T-helper 17 cell (primary cell): ENCODE results near the gene FAM193B. TPM values are rescaled to one million over a fixed set of nuclear protein-coding genes. Genes with fewer than 3 reads are reported as not detected.

Experiments used
- ATAC-seq: fragments of 150-1000 bp; cut with Tn5 transposase; 2 replicates; pipeline ENCODE4 v1.10.0; 2021; ENCODE audit warnings: mild to moderate bottlenecking, moderate library complexity
- DNase-seq, 3 donors: peaks; one replicate each; pipeline versions ENCODE4 v3.0.0 to v3.0.0-alpha.2; 2020 to 2021
- H3K9me3 ChIP-seq: one replicate; pipeline ENCODE4 v1.7.0; 2013; ENCODE audit warnings: low read length, mild to moderate bottlenecking; ENCODE audit not compliant: control insufficient read depth, poor library complexity, severe bottlenecking
- H3K27ac Mint-ChIP-seq: one replicate; pipeline ENCODE4 v1.8.0; 2022; ENCODE audit warnings: mild to moderate bottlenecking, moderate library complexity, mixed read lengths
- H3K27me3 Mint-ChIP-seq: one replicate; pipeline ENCODE4 v1.8.0; 2022; ENCODE audit warnings: mixed read lengths
- H3K36me3 Mint-ChIP-seq: one replicate; pipeline ENCODE4 v1.8.0; 2022; ENCODE audit warnings: low read depth, mixed read lengths
- H3K4me1 Mint-ChIP-seq: one replicate; pipeline ENCODE4 v1.8.0; 2022; ENCODE audit warnings: mild to moderate bottlenecking, mixed read lengths
- H3K4me3 Mint-ChIP-seq: one replicate; pipeline ENCODE4 v1.8.0; 2022; ENCODE audit warnings: mild to moderate bottlenecking, moderate library complexity, mixed read lengths
- total RNA-seq, 4 donors: library from RNA in 2 of 4; stranded (reverse) in 2 of 4; gene quantifications; one replicate each; pipeline ENCODE4 v1.2.3 and lab custom pipeline; 2022 to 2026

FAM193B gene
- total RNA-seq, 2 donors from 2014 or later: 143 to 167 TPM

DNA sequence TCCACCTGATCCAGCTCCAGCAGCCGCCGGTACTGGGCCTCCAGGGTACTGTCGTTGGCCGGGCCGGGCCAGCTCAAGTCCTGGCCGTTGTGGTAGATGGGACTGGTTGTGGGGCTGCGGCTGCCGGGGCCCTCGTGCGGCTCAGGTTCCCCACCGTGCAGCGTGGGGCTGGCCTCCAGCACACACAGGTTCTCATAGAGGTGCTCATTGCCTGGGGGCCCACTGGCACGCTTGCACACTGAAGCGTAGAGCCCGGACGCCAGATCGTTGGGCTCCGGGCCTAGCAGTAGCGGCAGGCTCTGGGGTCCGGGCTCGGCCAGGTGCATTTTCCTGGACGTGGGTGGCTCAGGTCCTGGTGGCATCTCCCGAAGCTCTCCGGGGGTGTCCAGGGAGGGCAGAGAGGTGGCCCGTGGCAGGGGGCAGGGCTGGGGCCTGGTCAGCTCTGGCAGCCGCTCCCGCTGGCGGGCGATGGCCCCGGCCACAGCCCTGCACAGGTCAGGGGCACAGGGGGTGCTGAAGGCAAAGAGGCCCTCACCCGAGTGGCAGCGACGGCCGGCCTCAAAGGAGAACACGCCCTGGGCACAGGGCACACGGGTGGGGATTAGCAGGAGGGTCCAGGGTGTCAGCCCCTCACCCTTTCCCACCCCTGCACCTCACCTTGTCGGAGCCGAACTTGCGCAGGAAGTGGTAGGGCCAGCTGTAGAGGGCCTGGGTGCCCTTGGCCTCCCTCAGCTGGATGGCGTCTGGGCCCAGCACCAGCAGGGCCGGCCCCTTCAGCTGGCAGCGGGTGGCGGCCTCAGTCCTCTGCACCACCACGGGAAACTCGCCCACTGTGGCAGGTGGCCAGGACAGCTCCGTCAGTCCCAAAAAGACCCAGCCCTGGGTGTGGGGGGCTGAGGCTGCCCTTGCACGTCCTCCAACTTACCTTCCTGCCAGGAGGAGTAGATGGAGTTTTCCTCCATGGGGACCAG lies 50.0 kb downstream of the FAM193B start:
- no peak for ATAC-seq
- no peak for DNase-seq
- H3K27ac Mint-ChIP-seq: no peak overlapping the region
- no peaks in the 10 kb centered on the region for H3K36me3 Mint-ChIP-seq
- no peaks in the 10 kb centered on the region for H3K9me3 ChIP-seq
- H3K4me3 Mint-ChIP-seq: no peak overlapping the region
- H3K27me3 Mint-ChIP-seq: no peaks in the 10 kb centered on the region
- H3K4me1 Mint-ChIP-seq: peaks cover 18% of the 10 kb centered on the region

DNA sequence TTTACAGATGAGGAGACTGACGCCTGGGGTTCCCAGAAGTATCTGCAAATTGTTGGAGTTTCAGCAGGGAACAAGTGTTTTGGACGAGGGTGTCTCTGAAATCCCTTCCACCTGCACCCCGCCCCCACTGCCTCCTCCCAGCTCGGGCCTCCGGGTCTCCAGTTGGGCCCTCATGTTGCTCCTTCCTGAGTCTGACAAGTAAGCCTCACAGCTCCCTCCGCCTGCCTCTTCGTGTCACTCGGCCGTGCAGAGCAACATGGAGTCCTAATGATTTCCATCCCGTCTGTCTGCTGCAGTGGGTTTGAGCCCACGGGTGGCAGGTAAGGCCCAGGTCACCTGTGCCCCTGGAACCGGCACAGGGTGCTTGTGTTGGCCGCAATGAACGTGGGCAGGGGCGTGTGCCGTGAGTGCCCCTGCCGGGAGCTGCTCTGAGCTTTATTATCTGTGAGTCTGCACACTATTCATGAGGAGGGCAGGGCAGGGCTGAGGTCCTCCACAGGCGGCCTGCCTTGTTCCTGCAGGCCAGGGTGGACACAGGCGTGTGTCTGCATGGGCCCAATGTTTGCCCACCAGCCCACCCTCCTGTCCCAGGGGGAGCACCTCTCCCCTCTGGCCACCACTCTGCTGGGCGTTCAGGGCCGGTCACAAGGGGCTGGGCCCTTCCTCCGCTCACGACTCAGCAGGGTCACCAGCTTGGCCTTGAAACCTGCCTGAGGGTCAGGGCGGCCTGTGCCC lies 50.8 kb downstream of the FAM193B start:
- no peak overlapping the region for H3K27ac Mint-ChIP-seq
- H3K4me3 Mint-ChIP-seq: no peak overlapping the region
- no peak for ATAC-seq
- peaks cover 21% of the 10 kb centered on the region for H3K4me1 Mint-ChIP-seq
- DNase-seq: no peak
- peaks cover under 1% of the 10 kb centered on the region for H3K36me3 Mint-ChIP-seq
- no peaks in the 10 kb centered on the region for H3K27me3 Mint-ChIP-seq
- H3K9me3 ChIP-seq: no peaks in the 10 kb centered on the region

DNA sequence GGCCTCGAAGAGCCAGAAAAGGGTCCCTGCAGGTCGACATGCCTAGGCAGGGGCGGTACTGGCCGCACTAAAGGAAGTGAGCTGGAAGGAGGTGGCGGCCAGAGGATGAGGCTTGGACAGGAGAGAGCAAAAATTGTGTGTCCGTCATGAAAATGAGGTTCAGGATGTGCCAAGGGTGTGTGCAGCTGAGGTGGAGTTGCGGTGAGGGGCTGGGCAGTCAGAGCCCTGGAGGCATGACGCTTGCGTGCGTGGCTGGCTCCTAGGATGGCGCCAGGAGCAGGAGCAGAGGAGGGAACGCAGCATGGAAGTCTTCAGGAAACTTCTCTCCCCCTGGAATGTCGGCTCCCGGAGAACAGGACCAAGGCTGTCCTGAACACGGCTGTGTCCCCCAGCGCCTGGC lies 51.5 kb downstream of the FAM193B start:
- H3K9me3 ChIP-seq: no peaks in the 10 kb centered on the region
- H3K4me3 Mint-ChIP-seq: no peak overlapping the region
- no peak overlapping the region for H3K27ac Mint-ChIP-seq
- H3K27me3 Mint-ChIP-seq: no peaks in the 10 kb centered on the region
- DNase-seq: no peak
- ATAC-seq: no peak
- peaks cover 23% of the 10 kb centered on the region for H3K4me1 Mint-ChIP-seq
- peaks cover 2% of the 10 kb centered on the region for H3K36me3 Mint-ChIP-seq

DNA sequence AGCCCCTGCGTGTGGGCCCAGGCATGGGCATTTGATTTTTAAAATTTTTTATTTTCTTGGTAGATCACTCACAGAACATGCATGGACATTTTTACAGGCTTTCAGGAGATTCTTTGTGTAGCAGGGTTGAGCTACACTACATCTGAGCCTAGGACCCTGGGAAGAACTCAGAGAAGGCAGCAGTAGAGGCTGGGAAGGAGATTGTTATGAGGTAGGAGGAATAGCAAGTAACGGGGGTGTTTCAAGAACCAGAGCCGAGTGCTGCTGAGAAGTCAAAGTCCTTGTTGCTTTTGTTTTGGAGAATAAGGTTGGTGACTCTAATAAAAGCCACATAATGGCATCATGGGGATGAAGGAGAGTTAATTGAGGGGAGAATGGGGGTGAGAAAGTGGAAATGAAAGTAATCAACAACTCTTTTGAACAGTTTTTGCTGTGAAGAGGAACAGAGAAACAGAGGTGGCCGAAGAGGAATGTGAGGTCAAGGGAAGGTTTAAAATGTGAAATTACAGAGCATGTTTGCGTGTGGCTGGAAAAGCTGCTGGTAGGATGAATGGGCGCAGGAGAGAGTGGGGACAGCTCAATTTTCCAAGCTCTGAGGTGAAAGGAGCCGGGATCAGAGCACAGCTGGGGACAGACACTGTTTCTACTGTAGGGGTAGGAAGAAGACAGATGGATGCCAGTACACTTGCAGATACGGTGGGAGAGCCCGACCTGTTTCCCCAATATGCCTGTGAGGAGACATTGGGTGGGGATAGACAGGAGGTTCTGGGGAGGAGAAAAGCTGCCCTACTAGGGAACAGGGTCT lies 52.3 kb downstream of the FAM193B start:
- peaks cover 24% of the 10 kb centered on the region for H3K4me1 Mint-ChIP-seq
- DNase-seq (no peak), ATAC-seq (no peak)
- H3K9me3 ChIP-seq: no peaks in the 10 kb centered on the region
- peak overlapping the region; percentile 19 for H3K4me3 Mint-ChIP-seq
- H3K27ac Mint-ChIP-seq: peak overlapping the region; percentile 66
- no peaks in the 10 kb centered on the region for H3K27me3 Mint-ChIP-seq
- peaks cover 2% of the 10 kb centered on the region for H3K36me3 Mint-ChIP-seq

DNA sequence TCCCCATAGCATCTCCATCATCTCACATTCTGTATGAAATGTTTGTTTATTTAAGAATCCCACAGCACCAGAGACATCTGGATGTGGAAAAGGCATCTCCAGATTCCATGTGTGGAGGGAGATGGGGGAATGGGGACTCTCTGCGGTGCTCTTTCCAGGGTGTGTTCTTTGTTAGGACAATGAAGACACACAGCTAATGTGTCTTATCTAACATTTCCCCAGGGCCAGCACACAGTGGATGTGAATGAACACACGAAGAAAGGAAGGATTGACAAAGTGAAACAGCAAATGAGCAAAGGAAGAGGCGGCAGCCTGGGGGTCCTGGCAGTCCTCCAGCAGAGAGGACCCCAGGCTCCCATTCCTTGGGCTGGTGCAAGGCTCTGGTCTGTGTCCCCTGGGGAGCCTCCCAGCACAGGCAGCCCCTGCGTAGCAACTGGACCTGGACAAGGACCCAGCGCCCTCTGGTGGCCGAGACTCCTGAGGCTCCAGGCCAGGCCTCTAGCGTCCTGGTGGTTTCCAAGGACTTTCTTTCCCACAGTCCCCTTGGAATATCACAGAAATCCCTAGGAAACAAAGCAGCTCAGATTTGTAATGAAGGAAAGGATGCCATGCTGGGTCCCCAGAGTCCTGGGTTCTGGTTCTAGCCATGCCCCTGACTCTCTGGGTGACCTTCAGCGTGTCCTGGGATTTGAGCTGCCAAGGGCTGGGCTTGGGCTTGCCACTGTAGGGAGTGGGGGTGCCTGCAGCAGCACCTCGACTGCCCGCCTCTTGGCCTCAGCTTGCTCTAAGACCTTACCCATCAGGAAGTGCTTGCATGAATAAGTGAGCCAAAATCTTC lies 53.5 kb downstream of the FAM193B start:
- ATAC-seq (peak; percentile 35), DNase-seq (peak; percentile 69 to 83 (median 82))
- Mint-ChIP-seq H3K27ac (peak overlapping the region; percentile 74), H3K4me3 (no peak overlapping the region), H3K36me3 (peaks cover 2% of the 10 kb centered on the region), H3K4me1 (peaks cover 26% of the 10 kb centered on the region), H3K27me3 (no peaks in the 10 kb centered on the region)
- no peaks in the 10 kb centered on the region for H3K9me3 ChIP-seq

DNA sequence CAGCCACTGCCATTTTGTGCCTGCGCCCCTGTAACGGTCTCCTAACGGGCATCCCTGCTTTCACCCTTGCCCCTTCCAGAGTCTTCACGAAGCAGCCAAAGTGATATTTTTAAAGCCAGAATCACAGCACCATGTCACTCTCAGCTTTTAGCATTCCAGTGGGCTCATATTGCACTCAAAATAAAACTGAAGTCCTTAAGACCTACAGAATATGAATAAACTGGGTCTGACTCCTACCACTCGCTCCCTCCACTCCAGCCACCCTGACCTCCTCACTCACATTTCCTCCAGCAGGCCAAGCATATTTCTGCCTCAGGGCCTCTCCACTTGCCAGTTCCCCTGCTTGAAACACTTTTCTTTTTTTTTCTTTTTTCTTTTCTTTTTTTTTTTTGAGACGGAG lies 54.5 kb downstream of the FAM193B start:
- H3K27ac Mint-ChIP-seq: no peak overlapping the region

DNA sequence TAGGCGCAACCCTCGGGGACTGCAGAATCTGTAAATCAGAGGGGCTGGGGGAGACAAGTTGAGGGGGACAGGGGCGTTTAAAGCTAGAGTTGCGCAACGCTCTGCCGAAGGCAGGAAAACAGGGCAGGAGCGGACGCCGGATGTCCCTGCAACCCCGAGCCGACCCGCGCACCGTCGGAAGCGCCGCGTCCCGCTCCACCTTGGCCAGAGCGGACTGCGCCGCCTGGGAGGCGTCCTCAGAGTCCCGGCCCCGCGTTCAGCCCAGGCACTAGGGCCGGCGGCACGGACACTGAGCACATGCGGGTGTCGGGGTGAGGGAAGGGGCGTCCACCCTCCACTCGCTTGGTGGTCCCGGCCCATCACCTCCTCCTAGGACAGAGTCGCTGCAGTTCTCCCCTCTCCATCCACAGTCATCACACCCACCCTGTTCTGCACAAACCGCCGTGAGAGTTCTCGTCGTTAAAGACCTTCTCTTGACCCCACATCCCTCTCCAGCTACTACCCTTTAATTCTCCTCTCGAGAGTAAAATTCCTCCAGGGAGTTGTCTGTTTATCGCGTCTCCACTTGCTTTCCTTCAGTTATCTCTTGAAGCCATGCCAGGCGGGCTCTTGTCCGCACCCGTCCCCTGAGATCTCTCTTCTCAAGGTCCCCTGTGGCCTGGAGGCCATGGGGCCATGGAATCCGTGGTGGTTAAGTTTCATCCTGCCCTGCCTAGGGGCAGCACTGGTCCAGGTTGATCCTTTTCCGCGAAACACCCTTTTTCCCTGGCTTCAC lies 56.2 kb downstream of the FAM193B start:
- Mint-ChIP-seq H3K36me3 (peaks cover 2% of the 10 kb centered on the region), H3K27ac (peak overlapping the region; percentile 93), H3K4me1 (peaks cover 23% of the 10 kb centered on the region), H3K4me3 (peak overlapping the region; percentile 87), H3K27me3 (no peaks in the 10 kb centered on the region)
- ATAC-seq (no peak), DNase-seq (no peak)
- H3K9me3 ChIP-seq: no peaks in the 10 kb centered on the region

More for the DNA sequence above, 54.5 kb downstream of the FAM193B start:
- DNase-seq (no peak), ATAC-seq (no peak)
- H3K4me1 Mint-ChIP-seq: peaks cover 23% of the 10 kb centered on the region
- no peak overlapping the region for H3K4me3 Mint-ChIP-seq
- no peaks in the 10 kb centered on the region for H3K27me3 Mint-ChIP-seq
- H3K36me3 Mint-ChIP-seq: peaks cover 2% of the 10 kb centered on the region
- no peaks in the 10 kb centered on the region for H3K9me3 ChIP-seq

DNA sequence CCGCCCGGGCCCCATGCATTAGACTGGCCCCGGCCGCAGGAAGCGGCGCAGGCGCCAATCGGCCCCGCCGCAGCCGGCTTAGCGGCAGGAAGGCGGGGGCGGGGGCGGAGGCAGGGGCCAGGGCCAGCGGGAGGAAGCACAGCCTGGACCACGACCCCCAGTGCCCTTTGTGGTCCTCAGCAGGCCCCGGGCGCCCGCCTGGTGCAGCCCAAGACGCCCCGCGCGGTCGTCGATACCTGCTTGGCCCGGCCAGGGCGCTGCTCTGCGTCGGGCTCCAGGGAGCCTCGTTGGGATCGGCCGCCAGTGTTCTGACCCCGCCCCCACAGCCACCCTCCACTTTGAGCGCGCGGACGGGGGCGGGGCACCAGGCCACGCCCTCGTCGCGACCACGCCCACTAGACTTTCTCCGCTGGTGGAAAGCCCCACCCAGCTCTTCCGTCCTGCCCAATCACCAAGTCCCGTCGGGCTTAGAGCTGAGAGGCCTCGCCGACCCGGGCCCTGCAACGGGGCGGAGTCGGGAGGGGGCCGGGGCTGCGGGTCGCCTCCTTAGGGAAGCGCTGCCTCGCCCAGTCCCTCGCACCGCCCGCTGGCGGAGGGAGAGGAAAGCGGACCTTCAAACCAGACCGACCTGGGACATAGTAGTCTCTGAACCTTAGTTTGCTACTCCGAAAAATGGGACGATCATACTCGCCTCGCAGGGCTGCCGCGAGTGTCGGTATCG lies 56.9 kb downstream of the FAM193B start, which contains the start of gene PDLIM7:
Gene PDLIM7, minus strand, starts transcription at position 313 of the 721 bp plus-strand sequence. CDS start 1,092 bp downstream, outside the sequence.
- H3K9me3 ChIP-seq: no peaks in the 10 kb centered on the region
- H3K4me1 Mint-ChIP-seq: peaks cover 29% of the 10 kb centered on the region
- H3K27me3 Mint-ChIP-seq: no peaks in the 10 kb centered on the region
- ATAC-seq (peak; percentile 92), DNase-seq (peak; percentile 92 to 94 (median 93))
- H3K27ac Mint-ChIP-seq: peak within 1 kb of the TSS; percentile 93
- H3K4me3 Mint-ChIP-seq: peak within 1 kb of the TSS; percentile 87
- H3K36me3 Mint-ChIP-seq: peaks cover 4% of the 10 kb centered on the region

DNA sequence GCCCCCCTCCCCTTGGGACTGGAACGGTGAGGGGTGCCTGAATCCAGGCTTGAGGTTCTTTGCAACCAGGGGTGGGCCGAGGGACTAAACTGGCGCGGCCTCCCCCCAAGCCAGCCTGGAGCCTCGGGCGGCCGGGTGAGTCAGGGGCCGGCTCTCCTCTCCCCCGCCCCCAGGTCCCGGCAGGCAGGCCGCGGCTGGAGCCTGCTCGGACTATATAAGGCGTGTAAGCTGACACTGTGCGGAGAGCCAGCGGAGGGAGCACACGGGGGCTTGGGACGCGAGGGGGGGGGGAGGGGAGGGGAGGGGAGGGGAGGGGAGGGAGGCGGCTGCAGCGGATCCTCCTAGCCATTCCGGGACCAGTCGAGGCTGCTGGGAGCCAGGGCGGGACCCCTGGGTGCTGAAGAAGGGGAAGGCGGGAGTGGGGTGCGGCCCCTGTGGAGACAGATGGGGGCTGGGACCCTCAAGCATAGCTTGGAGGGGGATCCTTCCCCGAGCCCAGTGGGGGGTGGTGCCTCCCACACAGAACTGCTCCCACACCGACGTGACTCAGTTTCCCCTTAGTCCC lies 57.6 kb downstream of the FAM193B start:
- Mint-ChIP-seq H3K27ac (no peak overlapping the region), H3K4me1 (peaks cover 23% of the 10 kb centered on the region), H3K4me3 (peak overlapping the region; percentile 87), H3K36me3 (peaks cover 4% of the 10 kb centered on the region), H3K27me3 (no peaks in the 10 kb centered on the region)
- ATAC-seq: no peak
- no peaks in the 10 kb centered on the region for H3K9me3 ChIP-seq
- DNase-seq: no peak

DNA sequence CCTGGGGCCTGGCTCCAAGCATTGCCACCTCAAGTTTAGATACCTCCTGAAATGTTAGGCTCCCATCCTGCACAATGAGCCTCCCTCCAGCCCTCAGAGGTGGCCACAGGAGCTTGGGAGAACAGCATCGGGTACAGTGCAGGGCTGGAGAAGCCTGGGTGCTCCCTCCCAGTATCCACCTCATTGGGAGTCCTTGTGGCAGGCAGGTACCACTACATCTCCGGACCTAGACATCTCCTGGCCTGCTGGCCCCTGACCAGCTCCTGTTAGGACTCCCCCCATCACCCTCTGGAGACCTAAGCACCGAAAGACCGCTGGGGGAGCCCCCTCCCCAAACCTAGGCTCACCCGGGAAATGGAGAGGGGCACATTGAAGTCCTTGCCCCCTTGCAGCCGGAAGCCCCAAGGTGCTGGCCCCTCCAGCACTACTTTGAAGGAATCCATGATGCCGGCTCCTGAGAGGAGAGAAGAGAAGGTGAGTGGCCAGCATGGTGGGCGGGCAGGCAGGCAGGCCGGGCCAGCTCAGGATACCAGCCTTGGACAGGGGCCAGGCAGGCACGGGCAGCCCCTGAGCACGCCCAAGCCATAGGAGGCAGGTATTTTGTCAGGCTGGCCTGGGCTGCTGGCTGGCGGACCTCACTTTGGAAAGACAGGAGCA lies 58.2 kb downstream of the FAM193B start:
- no peaks in the 10 kb centered on the region for H3K27me3 Mint-ChIP-seq
- H3K4me1 Mint-ChIP-seq: peaks cover 22% of the 10 kb centered on the region

More for the DNA sequence above, 58.2 kb downstream of the FAM193B start:
- no peak for DNase-seq
- no peak overlapping the region for H3K27ac Mint-ChIP-seq
- H3K4me3 Mint-ChIP-seq: peak overlapping the region; percentile 87
- H3K9me3 ChIP-seq: no peaks in the 10 kb centered on the region
- no peak for ATAC-seq
- peaks cover 4% of the 10 kb centered on the region for H3K36me3 Mint-ChIP-seq
